GM18520 (cell line): ENCODE data around the gene KRAS.

Source experiments
- ATAC-seq: cut with Tn5 transposase; IDR thresholded peaks from one replicate; pipeline ENCODE4 v1.9.1; 2021; ENCODE audit not compliant: unreplicated experiment

The KRAS gene

DNA sequence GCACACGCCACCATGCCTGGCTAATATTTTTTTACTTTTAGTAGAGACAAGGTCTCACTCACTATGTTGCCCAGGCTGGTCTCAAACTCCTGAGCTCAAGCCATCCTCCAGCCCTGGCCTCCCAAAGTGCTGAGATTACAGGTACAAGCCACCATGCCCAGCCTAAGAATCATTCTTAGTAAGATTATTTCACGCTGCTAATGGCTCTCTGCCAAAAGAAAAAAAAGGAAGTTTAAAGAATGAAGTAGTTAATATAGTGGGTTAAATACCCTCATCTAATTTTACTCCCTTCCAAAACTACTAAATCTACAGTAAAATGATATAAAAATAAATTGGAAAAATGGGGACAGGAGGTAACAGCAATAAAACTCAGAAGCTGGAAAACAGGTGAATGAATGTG lies 53.1 kb downstream of the KRAS start:
- ATAC-seq: no peak

DNA sequence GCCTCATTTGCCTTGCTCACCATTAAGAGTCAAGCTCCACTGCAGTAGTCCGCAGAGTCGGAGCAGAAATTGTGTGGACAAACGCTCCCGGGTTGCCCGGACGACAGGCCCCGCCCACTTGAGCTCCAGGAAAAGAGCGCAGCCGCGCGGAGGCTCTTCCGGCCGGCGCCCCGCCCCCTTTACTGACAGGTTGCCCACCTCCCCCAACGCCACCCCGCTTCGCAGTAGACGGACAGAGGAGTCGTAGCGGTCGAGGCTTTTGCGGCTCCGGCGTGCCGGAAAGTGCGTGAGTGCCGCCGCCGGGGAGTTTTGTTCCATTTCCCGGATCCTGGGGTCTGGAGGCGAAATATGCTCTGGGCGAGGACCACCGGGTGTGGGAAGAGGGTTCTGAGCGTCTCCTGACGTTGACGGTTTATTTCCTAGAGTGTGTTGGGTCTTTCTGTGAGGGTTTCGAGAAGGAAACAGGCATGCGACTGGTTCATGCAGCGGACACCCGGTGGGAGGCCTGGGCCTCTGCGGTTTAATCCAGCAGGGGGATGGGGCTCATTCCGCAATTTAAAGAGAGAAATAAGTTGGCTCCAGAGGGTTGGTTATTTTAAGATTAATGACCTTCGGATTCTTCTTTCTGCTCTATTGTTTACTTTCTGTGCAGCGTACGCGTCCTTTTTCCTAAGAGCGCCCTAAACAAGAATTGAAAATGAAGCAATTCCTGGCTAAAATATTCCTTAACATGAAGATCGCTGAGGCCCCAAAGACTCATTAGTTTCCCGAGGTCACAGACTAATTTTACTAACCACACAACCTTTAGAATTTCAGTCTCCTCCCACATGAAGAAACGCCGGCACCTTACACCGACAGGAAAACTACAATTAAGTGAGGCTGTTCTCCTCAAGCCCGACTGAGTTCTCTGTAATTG lies 55.4 kb downstream of the KRAS start, which contains the start of the genes DNAI7 and ETFRF1:
TSS of gene DNAI7 (minus strand) at position 105 of the 916 bp plus-strand sequence. CDS start at position 23, 82 bp downstream.
TSS of gene ETFRF1 (plus strand) at position 182 of the 916 bp plus-strand sequence. CDS start 8,720 bp downstream, outside the sequence.
- peak; percentile 74 for ATAC-seq

DNA sequence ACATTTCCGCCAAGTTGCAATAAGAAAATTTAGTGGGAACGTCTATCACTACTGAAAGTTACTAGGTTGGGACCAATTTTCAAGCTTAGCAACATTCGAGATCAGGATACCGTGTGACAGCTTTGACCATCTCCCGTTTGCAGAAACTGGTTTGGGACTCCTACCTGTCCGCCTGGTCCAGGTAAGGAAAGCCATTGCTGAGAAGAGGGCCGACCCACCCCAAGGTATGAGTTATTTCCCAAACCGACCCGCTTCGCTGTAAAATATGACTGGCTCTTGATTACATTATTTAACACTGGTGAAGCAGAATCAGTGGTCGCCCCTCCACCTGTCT lies 56.0 kb downstream of the KRAS start:
- no peak for ATAC-seq

DNA sequence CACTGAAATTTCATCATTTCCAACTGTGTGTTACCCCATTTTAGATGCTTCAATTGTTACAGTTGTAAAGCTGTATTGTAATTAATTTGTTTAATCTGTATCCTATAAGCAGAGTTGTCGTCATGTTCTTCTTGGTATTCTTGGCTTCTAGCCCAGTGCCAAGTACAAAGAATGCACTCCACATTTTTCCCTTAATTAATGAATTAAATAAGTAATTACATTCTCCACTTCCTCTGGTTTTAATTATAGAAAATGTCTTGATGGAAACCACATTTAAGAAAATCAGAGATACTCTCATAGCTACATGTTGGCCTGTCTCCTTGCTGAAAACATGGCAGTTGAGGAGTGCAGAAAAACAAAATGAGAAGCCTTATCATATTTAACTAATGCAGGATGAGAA lies 56.5 kb downstream of the KRAS start:
- no peak for ATAC-seq

DNA sequence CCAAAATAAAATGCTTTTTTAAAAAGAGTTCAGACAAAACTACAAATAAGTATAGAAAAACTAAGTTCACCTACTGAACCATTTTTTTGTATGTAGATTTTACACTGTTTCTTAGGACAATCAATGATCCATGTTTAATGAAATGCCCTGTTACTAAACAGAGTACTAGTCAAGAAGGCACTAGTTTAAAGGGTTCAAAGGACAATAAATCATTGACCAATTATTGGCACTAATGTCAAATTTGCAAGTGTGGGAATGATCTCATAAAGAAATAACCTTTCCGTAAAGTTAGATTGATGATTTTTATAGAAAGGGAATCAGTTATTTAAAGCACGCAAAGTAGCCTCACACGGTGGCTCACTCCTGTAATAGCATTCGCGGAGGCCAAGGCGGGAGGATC lies 59.9 kb downstream of the KRAS start:
- no peak for ATAC-seq

DNA sequence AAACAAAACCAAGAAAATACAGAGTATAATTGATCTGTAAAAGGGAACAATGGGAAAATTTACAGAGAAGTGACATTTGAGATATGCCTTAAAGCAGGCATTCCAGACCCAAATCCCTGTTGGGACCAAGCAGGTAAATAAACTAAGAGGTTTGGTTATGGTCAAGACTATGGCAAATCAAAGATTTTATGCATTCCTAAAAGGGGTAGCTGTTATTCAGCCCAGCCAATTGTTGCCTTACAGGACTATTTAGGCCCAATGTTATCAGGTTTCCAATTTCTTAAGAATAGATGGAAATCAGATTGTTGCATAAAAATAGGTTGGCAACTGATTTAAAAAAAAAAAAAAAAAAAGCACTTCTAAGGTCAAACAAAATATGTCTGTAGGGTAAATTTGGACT lies 61.1 kb downstream of the KRAS start:
- no peak for ATAC-seq

DNA sequence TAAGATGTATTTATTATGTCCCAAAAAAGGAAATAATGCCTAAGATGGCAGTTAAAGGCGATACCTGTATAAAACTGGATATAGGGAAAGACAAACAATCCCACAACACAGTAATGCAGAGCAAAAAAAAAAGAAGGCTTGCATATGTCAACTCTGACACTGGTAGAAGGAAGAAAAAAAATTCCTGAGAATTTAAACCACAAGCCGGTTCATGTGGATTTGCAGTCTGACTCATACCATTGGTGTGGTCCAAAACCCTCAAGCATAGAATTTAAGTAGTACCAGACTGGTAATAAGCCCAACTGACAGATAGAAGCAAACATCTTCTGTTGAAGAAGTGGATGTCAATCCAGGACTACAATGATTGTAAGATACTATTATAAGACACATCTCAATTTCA lies 62.9 kb downstream of the KRAS start:
- ATAC-seq: no peak

DNA sequence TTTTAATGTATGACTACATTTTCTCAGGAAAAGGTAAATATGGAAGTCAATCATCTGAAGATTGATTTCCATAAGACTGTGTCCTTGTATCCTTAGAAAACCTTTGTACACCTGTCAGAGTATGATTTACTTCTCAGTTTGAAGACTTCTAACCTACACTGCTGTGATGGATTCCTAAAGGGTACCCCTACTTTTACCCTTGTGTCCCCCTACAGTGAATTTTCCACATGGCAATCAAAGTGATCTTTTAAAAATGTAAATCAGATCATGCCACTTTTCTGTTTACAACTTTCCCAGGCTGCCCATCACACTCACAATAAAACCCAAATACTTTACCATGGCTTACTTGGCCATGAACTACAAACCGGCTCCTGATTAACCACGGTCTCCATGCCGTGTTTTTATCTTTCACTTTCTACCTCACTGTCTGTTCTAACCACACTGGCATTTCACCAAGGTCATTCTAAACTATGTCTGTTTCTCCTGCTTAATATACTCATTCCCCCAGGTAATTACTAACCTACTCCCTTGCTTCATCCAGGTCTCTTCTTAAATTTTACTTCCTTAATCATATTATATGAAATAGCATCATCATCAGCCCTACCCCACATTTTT lies 63.8 kb downstream of the KRAS start:
- ATAC-seq: no peak

DNA sequence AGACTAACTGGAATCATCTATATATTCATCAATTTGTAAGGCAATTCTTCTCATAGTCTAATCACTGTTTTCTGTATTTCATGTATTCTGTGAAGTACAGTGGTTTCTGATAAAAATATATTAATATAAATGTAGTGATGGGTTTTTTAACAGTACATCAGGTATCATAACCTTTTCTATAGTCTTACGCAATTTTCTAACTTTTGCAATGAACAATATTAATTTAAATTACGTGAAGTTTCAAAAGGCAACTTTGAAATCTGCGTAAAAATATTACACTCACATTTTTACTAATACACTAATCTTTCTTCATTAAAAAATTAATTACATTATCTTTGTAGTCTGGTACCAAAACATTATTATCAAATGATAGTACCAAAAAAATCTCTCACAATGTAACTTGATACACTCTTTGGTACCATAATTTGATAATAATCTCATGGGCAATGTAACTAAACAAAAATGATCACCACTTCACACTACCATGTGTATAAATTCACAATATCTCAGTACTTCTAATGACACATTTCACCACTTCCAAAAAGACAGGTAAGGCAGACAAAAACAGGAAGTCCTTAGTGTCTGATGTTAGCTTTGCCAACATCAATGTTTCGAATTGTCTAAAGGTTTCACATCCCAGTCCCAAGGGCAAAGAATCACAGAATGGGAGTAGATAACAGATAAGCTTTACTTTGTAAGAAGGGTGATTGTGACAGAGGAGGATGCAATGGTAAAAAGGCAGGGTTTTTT lies 64.5 kb downstream of the KRAS start:
- ATAC-seq: peak; percentile 39

DNA sequence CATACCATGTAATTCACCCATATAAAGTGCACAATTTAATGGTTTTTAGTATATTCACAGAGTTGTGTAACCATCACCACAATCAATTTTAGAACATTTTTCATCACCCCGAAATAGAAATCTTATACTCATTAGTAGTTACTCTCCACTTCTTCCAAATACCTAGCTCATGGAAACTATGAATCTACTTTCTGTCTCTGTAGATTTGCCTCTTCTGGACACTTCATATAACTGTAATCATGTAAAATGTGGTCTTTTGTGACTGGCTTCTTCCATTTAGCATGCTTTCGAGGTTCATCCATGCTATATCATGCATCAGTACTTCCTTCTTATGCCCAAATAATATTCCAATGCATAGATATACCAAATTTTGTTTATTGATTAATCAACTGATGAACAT lies 66.6 kb downstream of the KRAS start:
- ATAC-seq: no peak

DNA sequence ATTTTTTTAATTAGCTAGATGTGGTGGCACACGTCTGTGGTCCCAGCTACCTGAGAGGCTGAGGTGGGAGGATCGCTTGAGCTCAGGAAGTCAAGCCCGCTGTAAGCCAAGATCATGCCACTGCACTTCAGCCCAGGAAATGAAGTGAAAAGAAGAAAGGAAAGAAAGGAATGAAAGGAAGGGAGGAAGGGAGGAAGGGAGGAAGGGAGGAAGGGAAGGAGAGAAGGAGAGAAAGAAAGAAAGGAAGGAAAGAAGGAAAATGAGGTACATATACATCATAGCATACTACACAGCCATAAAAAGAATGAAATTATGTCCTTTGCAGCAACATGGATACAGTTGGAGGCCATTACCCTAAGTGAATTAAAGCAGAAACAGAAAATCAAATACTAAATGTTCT lies 68.0 kb downstream of the KRAS start:
- no peak for ATAC-seq

DNA sequence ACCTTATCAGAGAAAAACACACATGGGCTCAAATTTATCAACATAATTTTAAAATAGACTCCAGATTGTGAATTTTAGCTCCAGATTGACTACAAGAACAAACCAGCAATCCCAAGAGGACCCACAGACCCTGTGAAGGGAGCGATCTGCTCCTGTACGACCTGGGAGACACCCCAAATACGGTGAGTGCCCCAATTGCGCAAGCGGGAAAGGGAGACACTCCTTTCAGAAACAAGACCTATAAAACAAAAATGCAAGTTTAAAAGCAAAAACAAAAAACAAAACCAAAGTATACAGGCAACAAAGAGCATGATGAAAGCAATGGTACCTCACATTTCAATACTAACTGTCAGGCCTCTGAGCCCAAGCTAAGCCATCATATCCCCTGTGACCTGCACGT lies 87.9 kb downstream of the KRAS start:
- ATAC-seq: no peak

DNA sequence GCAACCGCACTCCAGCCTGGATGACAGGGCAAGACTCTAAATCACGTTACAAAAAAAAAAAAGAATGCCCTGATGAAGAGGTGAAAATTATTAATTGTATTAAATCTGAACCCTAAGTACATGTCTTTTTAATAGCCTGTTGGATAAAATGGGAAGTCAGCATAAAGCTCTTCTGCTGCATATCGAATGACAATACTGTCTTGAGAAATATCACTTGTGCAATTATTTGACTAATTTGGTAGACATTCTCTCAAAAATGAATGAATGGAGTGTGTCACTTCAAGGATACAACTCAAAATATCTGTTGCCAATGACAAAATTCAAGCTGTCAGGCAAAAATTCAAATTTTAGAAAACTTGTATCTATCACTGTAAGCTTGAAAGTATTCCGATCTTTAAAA lies 94.7 kb downstream of the KRAS start:
- no peak for ATAC-seq

DNA sequence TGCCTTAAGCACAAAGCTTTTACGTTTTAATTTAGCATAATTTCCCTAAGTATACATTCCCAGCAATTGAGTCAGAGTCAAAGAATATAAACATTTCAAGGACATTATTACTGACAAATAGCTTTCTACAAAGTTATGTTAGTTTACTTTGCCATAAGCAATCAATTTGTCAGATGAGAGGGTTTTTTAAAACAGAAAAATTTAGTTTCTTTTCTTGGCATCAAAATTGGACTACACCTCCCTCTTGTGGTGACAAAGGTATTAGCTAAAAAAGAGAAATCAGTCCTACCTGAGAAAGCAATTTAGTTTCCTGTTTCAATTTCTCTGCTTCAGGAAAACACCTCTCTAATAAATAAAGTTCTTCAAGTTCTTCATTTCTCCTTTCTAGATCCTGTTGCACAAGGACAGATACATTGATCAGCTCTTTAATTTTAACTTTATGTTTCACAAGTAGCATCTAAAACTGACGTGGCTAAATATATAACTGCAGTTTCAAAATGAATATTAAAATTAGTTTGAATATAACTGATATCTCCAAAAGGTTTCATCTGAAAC lies 95.6 kb downstream of the KRAS start:
- peak; percentile 50 for ATAC-seq
